Subcutaneous adipose tissue (tissue), 4 donors: Measurements from ENCODE around the gene COL20A1. TPM values are rescaled to one million over a fixed set of nuclear protein-coding genes. Genes with fewer than 3 reads are reported as not detected.

ENCODE experiments used
- CTCF ChIP-seq: fragments of 450-650 bp; IDR thresholded peaks from one replicate; pipeline ENCODE4 v1.5.1; 2016; ENCODE audit warnings: low read depth, mild to moderate bottlenecking, control low read depth, antibody characterized with exemption, moderate library complexity
- total RNA-seq, 4 donors: library from RNA; depleted of rRNA; stranded (reverse); fragments of >200 nt; gene quantifications; one replicate each; pipeline ENCODE4 v1.1.0, GENCODE V29; 2016

COL20A1 gene
- total RNA-seq, 4 donors from 2014 or later, result not detected

GRCh38 chr20:63285636-63286615, 7.1 kb upstream of the COL20A1 start:
- no peak for TF ChIP-seq CTCF

GRCh38 chr20:63286781-63287696, 5.9 kb upstream of the COL20A1 start:
- no peak for TF ChIP-seq CTCF

GRCh38 chr20:63287697-63288580, 5.0 kb upstream of the COL20A1 start:
- no peak for TF ChIP-seq CTCF

DNA sequence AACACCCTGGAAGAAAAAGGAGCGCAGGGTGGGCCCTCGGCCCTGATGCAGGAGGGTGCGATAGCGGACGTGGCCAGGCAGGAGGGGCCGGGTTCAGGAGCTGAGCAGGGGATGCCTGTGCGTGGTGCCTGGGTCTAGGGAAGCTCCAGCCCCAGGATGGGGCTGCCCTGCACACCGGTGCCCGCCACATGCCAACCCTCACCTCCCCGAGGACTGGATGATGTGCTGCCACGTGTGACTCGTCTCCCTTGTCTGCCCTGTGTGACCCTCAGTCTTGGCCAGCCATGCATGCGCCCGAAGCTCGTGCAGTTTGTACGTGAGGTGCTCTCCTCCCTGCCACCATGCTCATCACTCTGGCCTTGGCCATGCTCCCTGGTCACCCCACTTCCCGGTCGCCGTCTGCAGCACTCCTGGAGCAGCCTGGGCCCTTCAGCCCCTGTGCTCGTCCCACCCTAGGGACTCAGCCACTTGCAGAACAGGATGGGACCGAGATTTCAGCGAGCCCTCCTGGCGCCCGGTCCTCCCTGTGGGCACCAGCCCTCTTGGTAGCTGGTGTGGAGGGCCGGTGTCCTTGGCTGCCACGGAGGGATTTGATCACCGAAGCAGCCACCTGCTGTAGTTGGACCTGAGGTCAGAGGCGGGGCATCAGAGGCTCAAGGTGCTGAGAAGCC, 4.3 kb upstream of the COL20A1 start:
- TF ChIP-seq CTCF, result no peak

- TF ChIP-seq CTCF, result no peak
Measured at GRCh38 chr20:63289311-63290135, 3.5 kb upstream of the COL20A1 start.

GRCh38 chr20:63290136-63290676, 2.8 kb upstream of the COL20A1 start:
- TF ChIP-seq CTCF, result no peak
